ENCODE results near the gene OXSM.

OXSM gene

GRCh38 chr3:25820816-25821486 is 31.1 kb downstream of the OXSM start:
- no peak overlapping the region; the same call in 1 of the 2 replicates for H3K4me2 ChIP-seq (ENCODE audit: low read depth, low read length)

DNA sequence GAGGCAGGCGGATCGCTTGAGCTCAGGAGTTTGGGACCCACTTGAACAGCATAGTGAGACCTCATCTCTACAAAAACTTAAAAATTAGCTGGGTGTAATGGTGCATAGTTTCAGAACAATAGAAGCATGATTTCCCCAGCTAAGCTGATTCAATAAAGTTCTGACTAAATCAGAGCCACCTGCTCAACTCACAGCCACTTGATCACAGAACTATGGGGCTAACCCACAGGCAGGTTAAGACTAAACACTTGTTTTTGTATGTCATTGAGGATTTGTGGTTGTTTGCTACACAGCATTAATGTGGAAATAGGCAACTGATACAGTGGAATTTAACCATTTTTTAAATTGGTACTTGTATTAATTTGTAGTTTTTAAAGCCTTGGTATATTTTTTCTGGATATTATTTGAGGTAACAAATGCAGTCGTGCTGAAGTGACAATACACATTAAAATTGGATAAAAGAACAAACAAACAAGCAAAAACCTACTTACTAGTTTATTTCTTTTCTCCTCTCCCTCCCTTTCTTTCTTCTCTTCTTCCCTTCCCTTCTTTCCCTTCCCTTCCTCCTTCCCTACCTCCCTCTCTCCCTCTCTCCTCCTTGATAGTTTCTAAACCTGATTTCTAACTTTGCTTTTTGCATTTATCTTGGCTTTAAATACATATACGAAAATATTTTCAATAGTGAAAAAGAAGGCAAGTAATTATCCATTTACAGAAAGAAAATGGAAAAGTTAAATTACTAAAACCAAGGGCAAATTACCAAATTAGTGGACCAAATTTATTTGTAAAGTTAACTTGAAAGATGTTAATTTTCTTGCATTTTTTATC is 32.1 kb downstream of the OXSM start:
- Histone ChIP-seq H3K27ac (ENCODE audit: low read length) (no peak overlapping the region), H3F3A (ENCODE audit: insufficient read depth, low read length) (peaks cover 4% of the 10 kb centered on the region; the same call in 1 of the 2 replicates), H4K20me1 (ENCODE audit: insufficient read depth, low read length) (no peaks in the 10 kb centered on the region), H3K79me2 (ENCODE audit: low read length) (no peaks in the 10 kb centered on the region), H3K27me3 (replicated peaks; ENCODE audit: insufficient read depth, low read length) (no peaks in the 10 kb centered on the region), H3K4me3 (ENCODE audit: low read length) (no peak overlapping the region), H3K4me2 (ENCODE audit: low read depth, low read length) (no peak overlapping the region), H3K9me2 (replicated peaks; ENCODE audit: insufficient read depth, low read length) (no peaks in the 10 kb centered on the region), H3K9ac (ENCODE audit: low read length) (no peak overlapping the region), H3K9me3 (replicated peaks; ENCODE audit: insufficient read depth, low read length) (no peaks in the 10 kb centered on the region), H3K4me1 (ENCODE audit: low read length) (peaks cover 32% of the 10 kb centered on the region), H2AFZ (ENCODE audit: low read length) (no peak overlapping the region), H3K36me3 (replicated peaks; ENCODE audit: insufficient read depth, low read length) (no peaks in the 10 kb centered on the region)
- no peak for DNase-seq
- TF ChIP-seq EZH2phosphoT487 (IDR thresholded peaks at IDR 0.05; ENCODE audit: low read length): no peak

More at GRCh38 chr3:25820816-25821486, 31.1 kb downstream of the OXSM start:
- Histone ChIP-seq H3K4me3 (ENCODE audit: low read length) (no peak overlapping the region), H3K4me1 (ENCODE audit: low read length) (peaks cover 34% of the 10 kb centered on the region), H3K79me2 (ENCODE audit: low read length) (no peaks in the 10 kb centered on the region), H3K9me3 (replicated peaks; ENCODE audit: insufficient read depth, low read length) (no peaks in the 10 kb centered on the region), H3K36me3 (replicated peaks; ENCODE audit: insufficient read depth, low read length) (no peaks in the 10 kb centered on the region), H3K27me3 (replicated peaks; ENCODE audit: insufficient read depth, low read length) (no peaks in the 10 kb centered on the region), H4K20me1 (ENCODE audit: insufficient read depth, low read length) (no peaks in the 10 kb centered on the region), H3K9ac (ENCODE audit: low read length) (no peak overlapping the region), H3K9me2 (replicated peaks; ENCODE audit: insufficient read depth, low read length) (no peaks in the 10 kb centered on the region), H3K27ac (ENCODE audit: low read length) (peak overlapping the region; percentile 30; the same call in 1 of the 2 replicates), H3F3A (ENCODE audit: insufficient read depth, low read length) (peaks cover 4% of the 10 kb centered on the region; the same call in 1 of the 2 replicates), H2AFZ (ENCODE audit: low read length) (0 out of 2 replicates have a peak overlapping the region, but pooled peaks have one; percentile 18)
- DNase-seq: no peak
- TF ChIP-seq EZH2 (optimal IDR thresholded peaks at IDR 0.05; ENCODE audit: low read depth, low read length) (no peak), EZH2phosphoT487 (IDR thresholded peaks at IDR 0.05; ENCODE audit: low read length) (no peak), CTCF (IDR thresholded peaks at IDR 0.05; ENCODE audit: low read length) (no peak)

DNA sequence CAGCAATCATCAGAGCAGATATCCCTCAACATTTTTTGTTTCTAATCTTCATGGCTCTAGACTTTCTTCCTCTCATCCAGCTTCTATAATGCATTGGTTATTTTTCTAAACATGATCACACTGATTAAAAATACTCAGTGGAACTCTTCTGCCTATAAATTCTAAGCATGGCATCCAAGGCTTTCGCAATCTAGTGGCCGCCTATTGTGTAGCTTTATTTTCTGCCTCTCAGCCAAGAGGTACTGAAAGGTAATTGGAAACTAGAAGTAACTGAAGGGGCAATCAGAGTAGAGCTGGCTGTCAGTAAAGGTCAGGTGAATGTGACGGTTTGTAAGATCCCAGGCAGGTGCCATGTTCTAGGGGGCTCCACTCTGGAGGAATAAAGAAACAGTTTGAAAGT is 33.4 kb downstream of the OXSM start:
- H4K20me1 ChIP-seq (ENCODE audit: insufficient read depth, low read length): no peaks in the 10 kb centered on the region
- no peak overlapping the region for H2AFZ ChIP-seq (ENCODE audit: low read length)
- H3K4me2 ChIP-seq (ENCODE audit: low read depth, low read length): no peak overlapping the region
- TF ChIP-seq EZH2phosphoT487 (IDR thresholded peaks at IDR 0.05; ENCODE audit: low read length): no peak
- no peak for TF ChIP-seq EZH2 (optimal IDR thresholded peaks at IDR 0.05; ENCODE audit: low read depth, low read length)
- TF ChIP-seq CTCF (IDR thresholded peaks at IDR 0.05; ENCODE audit: low read length): no peak
- DNase-seq: no peak
- peaks cover 25% of the 10 kb centered on the region for H3K4me1 ChIP-seq (ENCODE audit: low read length)
- H3K4me3 ChIP-seq (ENCODE audit: low read length): no peak overlapping the region
- H3F3A ChIP-seq (ENCODE audit: insufficient read depth, low read length): peaks cover 4% of the 10 kb centered on the region; the same call in 1 of the 2 replicates
- no peaks in the 10 kb centered on the region for H3K9me3 ChIP-seq (replicated peaks; ENCODE audit: insufficient read depth, low read length)
- H3K36me3 ChIP-seq (replicated peaks; ENCODE audit: insufficient read depth, low read length): no peaks in the 10 kb centered on the region
- H3K9me2 ChIP-seq (replicated peaks; ENCODE audit: insufficient read depth, low read length): no peaks in the 10 kb centered on the region
- no peak overlapping the region for H3K27ac ChIP-seq (ENCODE audit: low read length)
- H3K9ac ChIP-seq (ENCODE audit: low read length): no peak overlapping the region
- H3K27me3 ChIP-seq (replicated peaks; ENCODE audit: insufficient read depth, low read length): no peaks in the 10 kb centered on the region
- no peaks in the 10 kb centered on the region for H3K79me2 ChIP-seq (ENCODE audit: low read length)
